KBM-7 (cell line): ENCODE results near the gene EXOSC2.

Experiments
- DNase-seq: peaks from one replicate; pipeline ENCODE4 v3.0.0-alpha.2; 2015
- in situ Hi-C: fragments of 300-500 bp; cut with MboI; formaldehyde crosslinking; loops from 2 replicates; pipeline ENCODE4 v1.14.3; 2020; ENCODE audit warnings: low sequenced_read_pairs, low pct_unique_long_range_greater_than_20kb, mixed read lengths

The EXOSC2 gene

GRCh38 chr9:130718562-130718961 is 25.0 kb downstream of the EXOSC2 start:
- DNase-seq: no peak
- in situ Hi-C loops: no loop called here

GRCh38 chr9:130720762-130721161 is 27.2 kb downstream of the EXOSC2 start:
- in situ Hi-C loops: no loop called here
- DNase-seq: no peak

DNA sequence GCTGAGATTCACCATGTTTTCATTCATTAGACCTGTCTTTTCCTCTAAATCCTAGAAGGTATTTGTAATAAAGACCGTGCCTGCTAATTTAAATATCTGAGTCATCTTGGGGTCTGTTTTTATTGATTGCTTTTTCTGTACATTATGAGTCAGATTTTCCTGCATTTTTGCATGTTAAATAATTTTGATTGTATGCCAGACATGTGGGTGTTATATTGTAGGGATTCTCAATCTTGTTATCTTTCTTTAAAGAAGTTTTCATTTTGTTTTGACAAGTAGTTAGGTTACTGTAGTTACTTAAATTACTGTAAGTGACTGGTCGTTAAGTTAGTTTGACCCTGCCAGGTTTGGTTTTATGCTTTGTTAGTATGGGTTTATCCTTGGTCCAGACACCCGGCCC is 35.1 kb downstream of the EXOSC2 start:
- in situ Hi-C loops: no loop called here
- DNase-seq: no peak

DNA sequence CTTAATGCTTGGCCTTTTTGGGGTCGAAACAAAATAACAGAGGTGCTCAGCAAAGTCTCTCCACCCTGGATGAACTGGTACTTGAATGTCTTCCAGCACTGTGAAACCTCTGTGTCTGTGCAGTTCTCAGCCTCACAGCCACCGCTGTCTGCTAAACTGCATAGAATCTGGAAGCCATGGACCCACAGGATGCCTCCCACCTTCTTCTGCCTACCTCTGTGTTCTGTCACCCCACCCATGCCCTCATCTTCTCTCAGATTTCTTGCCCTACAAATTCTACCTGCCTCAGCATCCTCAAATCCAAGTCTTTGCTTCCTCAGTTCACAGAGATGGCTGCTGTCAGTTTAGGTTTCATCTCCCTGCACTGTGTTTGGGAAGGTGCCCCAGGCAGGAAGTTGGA is 35.6 kb downstream of the EXOSC2 start:
- in situ Hi-C loops: no loop called here

DNA sequence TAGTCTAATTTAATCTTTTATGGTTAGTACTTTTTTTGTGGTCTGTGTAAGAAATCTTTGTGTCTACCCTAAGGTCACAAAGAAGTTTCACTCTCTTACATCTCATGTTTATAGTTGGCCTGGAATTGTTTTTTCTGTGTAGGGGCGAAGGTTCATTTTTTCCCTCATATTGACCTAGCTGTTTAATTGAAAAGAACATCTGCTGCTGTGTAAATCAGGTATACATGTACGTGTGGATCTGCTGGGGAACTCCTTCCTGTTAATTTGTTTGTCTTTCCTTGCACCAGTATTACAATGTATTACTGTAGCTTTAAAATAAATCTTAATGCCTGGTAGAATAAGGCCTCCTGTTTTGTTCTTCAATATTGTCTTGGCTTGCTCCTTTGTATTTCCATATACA is 37.8 kb downstream of the EXOSC2 start:
- in situ Hi-C loops: no loop called here
- DNase-seq: no peak

More for the DNA sequence above, 35.6 kb downstream of the EXOSC2 start:
- no peak for DNase-seq

DNA sequence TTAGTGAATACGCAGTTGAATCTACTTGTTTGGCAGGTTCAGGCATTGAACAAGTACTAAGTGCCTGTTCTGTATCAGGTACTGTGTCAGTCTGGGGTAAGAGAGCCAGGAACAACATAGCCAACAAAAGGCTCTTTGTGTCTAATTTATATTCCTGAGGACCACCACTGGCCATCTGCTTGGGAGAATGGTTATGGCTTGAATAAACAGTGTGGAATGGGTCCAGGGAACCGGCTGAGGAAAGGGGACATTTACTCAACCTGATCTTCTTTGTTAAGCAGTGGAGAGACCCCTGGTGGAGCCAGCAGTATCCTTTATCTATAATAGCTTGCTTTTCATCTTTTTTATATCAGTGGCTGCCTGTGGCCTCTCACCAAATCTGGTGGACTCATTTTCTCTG is 38.6 kb downstream of the EXOSC2 start:
- peak; percentile 24 for DNase-seq
- in situ Hi-C loops: no loop called here

DNA sequence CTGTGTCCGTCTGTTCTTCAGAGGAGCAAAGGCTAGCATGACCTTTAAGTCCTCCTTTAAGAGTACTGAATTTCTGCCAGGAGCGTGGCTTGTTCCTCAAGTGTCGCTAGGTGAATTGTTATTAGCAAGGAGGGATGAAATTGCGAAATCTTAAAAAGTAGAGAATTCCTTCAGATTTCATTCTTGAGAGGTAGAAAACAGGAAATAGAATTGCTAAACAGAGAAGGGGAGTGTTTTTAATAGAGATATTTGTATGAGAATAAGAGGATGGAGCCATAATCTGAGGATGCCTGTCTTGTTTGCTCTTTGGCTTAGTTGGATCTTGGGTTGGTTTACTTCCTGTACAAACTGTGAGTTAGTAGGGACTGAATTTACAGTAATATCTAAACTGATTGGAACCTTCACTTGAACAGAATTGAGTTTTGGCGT is 39.2 kb downstream of the EXOSC2 start:
- in situ Hi-C loops: no loop called here
- DNase-seq: peak; percentile 15

DNA sequence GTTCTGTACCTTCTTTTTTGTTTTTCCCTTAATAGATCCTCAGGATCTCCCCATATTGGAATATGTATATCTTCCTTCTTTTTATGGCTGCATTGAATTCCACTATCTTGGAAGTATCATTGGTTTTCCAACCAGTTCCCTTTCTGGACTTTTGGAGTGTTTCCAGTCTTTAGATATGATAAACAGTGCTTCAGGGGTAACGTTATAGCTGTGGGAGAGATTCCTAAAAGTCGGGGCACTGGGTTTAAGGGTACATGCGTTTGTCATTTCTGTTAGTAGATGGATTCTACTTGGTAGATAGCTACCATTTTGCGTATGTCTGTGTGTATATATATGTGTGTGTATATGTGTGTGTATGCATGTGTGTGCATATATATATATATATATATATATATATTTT is 42.0 kb downstream of the EXOSC2 start:
- DNase-seq: no peak
- in situ Hi-C loops: no loop called here

GRCh38 chr9:130736834-130737233 is 43.3 kb downstream of the EXOSC2 start:
- DNase-seq: no peak
- in situ Hi-C loops: no loop called here

GRCh38 chr9:130738281-130738680 is 44.7 kb downstream of the EXOSC2 start:
- no peak for DNase-seq
- in situ Hi-C loops: no loop called here

- in situ Hi-C loops: no loop called here
- no peak for DNase-seq
These were observed 45.5 kb downstream of the EXOSC2 start for GRCh38 chr9:130739081-130739480.

DNA sequence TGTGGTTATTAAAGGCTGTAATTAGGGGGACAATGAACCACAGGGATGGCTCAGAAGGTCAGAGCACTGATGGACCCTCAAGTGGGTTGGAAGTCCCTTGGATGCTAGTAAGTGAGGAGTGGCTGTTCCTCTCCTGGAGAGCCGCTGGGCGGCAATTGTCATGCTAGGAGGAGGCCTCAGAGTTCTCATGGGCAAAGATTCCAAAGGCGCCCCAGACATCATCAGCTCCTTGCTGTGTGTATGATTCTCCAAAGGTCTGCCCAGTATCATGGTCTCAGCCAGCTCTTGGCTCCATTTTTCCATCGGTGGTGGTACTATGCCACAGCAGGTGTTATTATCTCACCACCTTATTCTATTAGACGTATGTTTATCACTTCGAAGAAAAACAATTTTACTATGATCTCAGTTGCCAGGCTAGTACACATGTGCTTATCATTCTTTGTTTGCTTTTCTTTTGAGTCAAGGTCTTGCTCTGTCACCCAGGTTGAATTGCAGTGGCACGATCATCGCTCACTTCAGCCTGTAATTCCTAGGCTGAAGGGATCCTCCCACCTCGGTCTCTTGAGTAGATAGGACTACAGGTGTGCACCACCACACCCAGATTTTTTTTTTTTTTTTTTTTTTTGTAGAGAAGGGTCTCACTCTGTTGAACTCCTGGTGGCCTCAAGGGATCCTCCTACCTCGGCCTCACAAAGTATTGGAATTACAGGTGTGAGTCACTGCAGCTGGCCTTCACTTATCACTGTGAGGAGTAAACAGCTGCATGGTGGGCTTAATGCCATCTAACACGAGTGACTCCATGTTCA is 46.8 kb downstream of the EXOSC2 start:
- in situ Hi-C loops: no loop called here
- DNase-seq: no peak

DNA sequence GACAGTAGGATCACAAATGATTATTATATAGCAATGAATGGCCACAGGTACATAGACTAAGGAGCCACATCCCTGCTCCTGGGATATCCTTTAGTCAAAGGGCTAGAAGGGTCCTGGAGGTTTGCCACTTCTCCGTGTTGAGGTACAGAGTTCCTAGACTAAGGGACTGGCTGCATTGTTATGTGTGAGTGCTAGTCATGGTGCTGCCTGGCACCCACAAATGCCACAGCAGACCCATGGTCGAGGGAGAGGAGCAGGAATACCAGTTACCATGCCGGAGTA is 47.4 kb downstream of the EXOSC2 start:
- no peak for DNase-seq
- in situ Hi-C loops: no loop called here

DNA sequence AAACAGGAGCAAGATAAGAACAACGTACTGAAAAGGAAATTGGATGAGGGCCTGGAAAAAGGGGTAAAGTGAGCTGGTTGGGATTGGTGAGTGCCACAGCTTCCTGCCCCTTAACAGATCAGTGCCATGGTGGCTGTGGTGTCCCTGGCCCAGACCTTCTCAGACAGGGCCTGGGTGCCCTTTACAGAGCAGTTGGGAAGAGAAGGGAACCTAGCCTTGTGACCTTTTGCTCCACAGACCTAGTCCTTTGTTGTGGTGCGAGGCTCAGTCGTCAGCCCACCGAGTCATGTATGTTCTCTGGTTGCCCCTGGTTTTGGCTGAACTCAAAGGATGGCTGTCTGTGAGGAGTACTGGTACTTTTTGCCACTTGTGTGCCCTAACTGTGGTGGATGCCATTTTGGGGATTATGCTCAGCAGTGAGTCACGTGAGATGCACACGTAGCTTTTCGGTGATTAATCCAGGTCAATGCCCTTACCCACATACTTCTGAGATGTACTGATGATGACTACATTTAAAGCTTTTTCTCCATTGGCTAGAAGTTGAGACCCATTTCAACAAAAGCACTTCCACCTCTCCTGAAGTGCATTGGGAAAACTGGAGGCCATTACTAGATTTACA is 48.4 kb downstream of the EXOSC2 start:
- DNase-seq: no peak

DNA sequence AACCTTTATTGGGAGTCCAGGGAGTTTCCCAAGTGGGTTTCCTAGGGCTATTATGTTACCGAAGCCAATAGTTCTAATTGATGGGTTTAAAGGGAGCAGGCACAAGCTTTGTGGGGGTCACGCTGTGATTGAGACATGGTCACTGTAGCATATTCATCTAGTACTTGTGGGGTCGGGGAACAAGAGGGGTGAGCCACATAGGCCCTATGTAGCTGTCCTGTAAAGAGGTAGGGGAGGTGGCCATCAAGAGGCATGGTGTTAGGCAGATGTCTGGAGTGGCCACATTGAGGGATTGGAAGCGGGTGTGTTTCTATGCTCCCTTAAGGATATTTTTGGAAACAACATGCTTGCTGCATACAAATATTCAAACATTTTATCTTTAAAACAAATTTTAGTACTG is 50.1 kb downstream of the EXOSC2 start:
- DNase-seq: no peak
- in situ Hi-C loops: no loop called here

More for the DNA sequence above, 48.4 kb downstream of the EXOSC2 start:
- in situ Hi-C loops: no loop called here

GRCh38 chr9:130745210-130745800 is 51.7 kb downstream of the EXOSC2 start:
- DNase-seq: no peak
- in situ Hi-C loops: no loop called here

- DNase-seq: no peak
- in situ Hi-C loops: no loop called here
These were observed 52.2 kb downstream of the EXOSC2 start for GRCh38 chr9:130745829-130746228.

GRCh38 chr9:130746434-130747212 is 53.0 kb downstream of the EXOSC2 start:
- DNase-seq: no peak
- in situ Hi-C loops: no loop called here

- in situ Hi-C loops: no loop called here
- no peak for DNase-seq
These were observed 58.2 kb downstream of the EXOSC2 start for GRCh38 chr9:130751631-130752355.
